Neuronal stem cell (in vitro differentiated cells): ENCODE measurements around the gene KRT39.

Source experiments
- DNase-seq: peaks from one replicate; pipeline ENCODE4 v3.0.0-alpha.2; 2013; ENCODE audit warnings: low spot score
- H2AFZ ChIP-seq: one replicate; pipeline ENCODE4 v1.6.1; 2013; ENCODE audit warnings: mild to moderate bottlenecking, low read length, inconsistent platforms
- H2AK5ac ChIP-seq: 2 replicates; pipeline ENCODE4 v1.6.1; 2013; ENCODE audit warnings: low read depth, mild to moderate bottlenecking, inconsistent platforms, low read length, moderate library complexity, mixed read lengths
- H2BK120ac ChIP-seq: 2 replicates; pipeline ENCODE4 v1.6.1; 2013; ENCODE audit warnings: low read depth, mild to moderate bottlenecking, inconsistent platforms, low read length, moderate library complexity, mixed read lengths
- H2BK12ac ChIP-seq: one replicate; pipeline ENCODE4 v1.6.1; 2013; ENCODE audit warnings: low read length, inconsistent platforms
- H2BK15ac ChIP-seq: 2 replicates; pipeline ENCODE4 v1.6.1; 2013; ENCODE audit warnings: mild to moderate bottlenecking, low read length, inconsistent platforms, mixed read lengths
- H2BK5ac ChIP-seq: one replicate; pipeline ENCODE4 v1.6.1; 2013; ENCODE audit warnings: inconsistent platforms, mild to moderate bottlenecking, low read length, moderate library complexity
- H3K14ac ChIP-seq: one replicate; pipeline ENCODE4 v1.6.1; 2013; ENCODE audit warnings: low read length, inconsistent platforms
- H3K18ac ChIP-seq: 2 replicates; pipeline ENCODE4 v1.6.1; 2013; ENCODE audit warnings: low read length, inconsistent platforms
- H3K23ac ChIP-seq: 2 replicates; pipeline ENCODE4 v1.6.1; 2013; ENCODE audit warnings: low read depth, mild to moderate bottlenecking, mixed read lengths, low read length, inconsistent platforms; ENCODE audit not compliant: poor library complexity
- H3K27ac ChIP-seq: replicated peaks from 3 replicates; pipeline ENCODE4 v1.5.1; 2013; ENCODE audit warnings: low read length, inconsistent platforms
- H3K27me3 ChIP-seq, 3 experiments: 2 replicates each; pipeline ENCODE4 v1.6.1; 2013; ENCODE audit warnings: low read length in 3 of 3, mild to moderate bottlenecking in 2 of 3, inconsistent platforms in 1 of 3, low read depth in 1 of 3, mixed read lengths in 1 of 3, moderate library complexity in 1 of 3; ENCODE audit not compliant: control insufficient read depth in 3 of 3, insufficient read depth in 3 of 3
- H3K36me3 ChIP-seq, 2 donors: replicated peaks in 1 of 2; 2 replicates each; pipeline ENCODE4 v1.6.1; 2013; ENCODE audit warnings: low read length in 2 of 2; ENCODE audit not compliant: control insufficient read depth in 2 of 2, insufficient read depth in 2 of 2
- H3K4ac ChIP-seq: 2 replicates; pipeline ENCODE4 v1.6.1; 2013; ENCODE audit warnings: inconsistent platforms, mild to moderate bottlenecking, low read length, moderate library complexity
- H3K4me1 ChIP-seq, 2 donors: 1 replicate in 1 of 2; 2 replicates in 1 of 2; pipeline ENCODE4 v1.6.1; 2013; ENCODE audit warnings: low read length in 2 of 2, low read depth in 1 of 2; ENCODE audit not compliant: control insufficient read depth in 2 of 2, insufficient read depth in 1 of 2
- H3K4me2 ChIP-seq: one replicate; pipeline ENCODE4 v1.6.1; 2013; ENCODE audit warnings: mild to moderate bottlenecking, low read length, inconsistent platforms; ENCODE audit not compliant: insufficient read depth, poor library complexity, severe bottlenecking
- H3K4me3 ChIP-seq, 2 donors: 2 replicates each; pipeline ENCODE4 v1.5.1; 2013; ENCODE audit warnings: low read length in 2 of 2, mild to moderate bottlenecking in 2 of 2, inconsistent platforms in 1 of 2, moderate library complexity in 1 of 2
- H3K79me1 ChIP-seq: one replicate; pipeline ENCODE4 v1.6.1; 2013; ENCODE audit warnings: low read depth, mild to moderate bottlenecking, inconsistent platforms, low read length, moderate library complexity
- H3K9ac ChIP-seq: one replicate; pipeline ENCODE4 v1.6.1; 2013; ENCODE audit warnings: mild to moderate bottlenecking, low read depth, low read length, inconsistent platforms; ENCODE audit not compliant: poor library complexity
- H3K9me3 ChIP-seq, 2 donors: replicated peaks in 1 of 2; 2 replicates each; pipeline versions ENCODE3 to v1.6.1; 2013; ENCODE audit warnings: low read length in 2 of 2, mild to moderate bottlenecking in 2 of 2, inconsistent platforms in 1 of 2, low read depth in 1 of 2, mixed read lengths in 1 of 2, moderate library complexity in 1 of 2; ENCODE audit not compliant: control insufficient read depth in 2 of 2, insufficient read depth in 1 of 2
- H4K8ac ChIP-seq: one replicate; pipeline ENCODE4 v1.6.1; 2013; ENCODE audit warnings: low read depth, mild to moderate bottlenecking, inconsistent platforms, low read length, moderate library complexity
- H4K91ac ChIP-seq: one replicate; pipeline ENCODE4 v1.6.1; 2013; ENCODE audit warnings: low read length, low read depth, mild to moderate bottlenecking, inconsistent platforms; ENCODE audit not compliant: poor library complexity
- WGBS, 2 donors: extraction: QIAGEN DNeasy Blood & Tissue Kit; methylation state at CpG; one replicate each; pipeline ENCODE4 v1.1.7; 2013; ENCODE audit warnings: missing lambda C conversion rate in 2 of 2, mixed read lengths in 1 of 2; ENCODE audit not compliant: insufficient read length in 2 of 2, insufficient replicate concordance in 1 of 2; ENCODE audit errors: extremely low coverage in 2 of 2; 5-methylcytosine and 5-hydroxymethylcytosine counted together

The KRT39 gene

GRCh38 chr17:40952661-40953060, 14.1 kb downstream of the KRT39 start:
- Histone ChIP-seq H3K27ac (no peak overlapping the region), H2AFZ (no peak overlapping the region), H3K14ac (no peak overlapping the region), H2BK5ac (no peak overlapping the region), H3K9ac (no peak overlapping the region), H3K23ac (no peak overlapping the region), H2BK15ac (no peak overlapping the region), H3K4me3 (no peak overlapping the region), H4K8ac (no peak overlapping the region), H3K4ac (no peak overlapping the region), H2BK120ac (no peak overlapping the region), H3K79me1 (no peaks in the 10 kb centered on the region), H3K18ac (no peak overlapping the region), H2BK12ac (no peak overlapping the region), H3K4me1 (peaks cover 0 to 1% of the 10 kb centered on the region in 2 donors), H2AK5ac (no peak overlapping the region), H3K36me3 (no peaks in the 10 kb centered on the region), H3K9me3 (no peaks in the 10 kb centered on the region), H3K4me2 (no peak overlapping the region), H3K27me3 (peaks cover 0 to 7% (median 0%) of the 10 kb centered on the region in 3 experiments), H4K91ac (no peak overlapping the region)
- no peak for DNase-seq
- no CpG with 5 or more reads among the region's 1 CpG for WGBS, 2 donors

GRCh38 chr17:40952154-40952553, 14.6 kb downstream of the KRT39 start:
- H3K27me3 ChIP-seq, result peaks cover 0 to 7% (median 0%) of the 10 kb centered on the region in 3 experiments
- no peak overlapping the region for H3K4me3 ChIP-seq
- no peak overlapping the region for H2BK15ac ChIP-seq
- no CpG with 5 or more reads among the region's 2 CpGs for WGBS, 2 donors
- H3K9ac ChIP-seq, result no peak overlapping the region
- H2AFZ ChIP-seq, result no peak overlapping the region
- no peak overlapping the region for H3K23ac ChIP-seq
- no peak overlapping the region for H2BK5ac ChIP-seq
- no peak overlapping the region for H3K18ac ChIP-seq
- no peak overlapping the region for H4K8ac ChIP-seq
- H3K4ac ChIP-seq, result no peak overlapping the region
- peaks cover 0 to 1% of the 10 kb centered on the region in 2 donors for H3K4me1 ChIP-seq
- H3K36me3 ChIP-seq, result no peaks in the 10 kb centered on the region
- no peak for DNase-seq
- H3K4me2 ChIP-seq, result no peak overlapping the region
- H2AK5ac ChIP-seq, result no peak overlapping the region
- no peaks in the 10 kb centered on the region for H3K9me3 ChIP-seq
- H2BK120ac ChIP-seq, result no peak overlapping the region
- H3K27ac ChIP-seq, result no peak overlapping the region
- H3K14ac ChIP-seq, result no peak overlapping the region
- no peaks in the 10 kb centered on the region for H3K79me1 ChIP-seq
- no peak overlapping the region for H2BK12ac ChIP-seq
- no peak overlapping the region for H4K91ac ChIP-seq

GRCh38 chr17:40951011-40951622, 15.6 kb downstream of the KRT39 start:
- Histone ChIP-seq H3K4me3 (no peak overlapping the region), H4K8ac (no peak overlapping the region), H3K18ac (no peak overlapping the region), H3K79me1 (no peaks in the 10 kb centered on the region), H3K36me3 (no peaks in the 10 kb centered on the region), H3K14ac (no peak overlapping the region), H2BK12ac (no peak overlapping the region), H3K27me3 (peaks cover 0 to 7% (median 0%) of the 10 kb centered on the region in 3 experiments), H2BK15ac (no peak overlapping the region), H2BK5ac (no peak overlapping the region), H3K4me2 (no peak overlapping the region), H4K91ac (no peak overlapping the region), H3K9me3 (no peaks in the 10 kb centered on the region), H3K9ac (no peak overlapping the region), H3K27ac (no peak overlapping the region), H2AK5ac (no peak overlapping the region), H2AFZ (no peak overlapping the region), H3K4me1 (peaks cover 0 to 3% of the 10 kb centered on the region in 2 donors), H2BK120ac (no peak overlapping the region), H3K4ac (no peak overlapping the region), H3K23ac (no peak overlapping the region)
- DNase-seq, result no peak
- no CpG with 5 or more reads among the region's 2 CpGs for WGBS, 2 donors

DNA sequence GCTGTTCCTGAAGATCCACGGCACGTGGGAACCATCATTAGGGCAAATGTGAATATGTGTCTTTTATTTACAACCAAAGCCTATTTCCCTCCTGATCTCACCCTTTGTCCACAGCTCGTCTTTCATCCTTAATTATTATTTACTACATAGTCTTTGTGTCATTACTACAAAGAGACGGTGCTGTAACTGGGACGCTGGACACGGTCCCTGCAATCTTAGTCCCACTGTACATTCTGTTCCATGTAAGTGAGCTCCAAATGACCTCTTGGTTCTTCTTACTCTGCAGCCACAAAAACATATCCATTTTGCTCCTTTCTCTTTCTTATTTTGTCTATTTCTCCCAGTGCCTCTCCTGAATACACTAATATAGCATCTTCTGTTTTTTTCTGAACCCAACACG, 16.6 kb downstream of the KRT39 start:
- no peaks in the 10 kb centered on the region for H3K9me3 ChIP-seq
- DNase-seq, result no peak
- no peak overlapping the region for H2BK120ac ChIP-seq
- H4K91ac ChIP-seq, result no peak overlapping the region
- no peak overlapping the region for H2BK15ac ChIP-seq
- H3K79me1 ChIP-seq, result no peaks in the 10 kb centered on the region
- no peak overlapping the region for H3K23ac ChIP-seq
- H3K9ac ChIP-seq, result no peak overlapping the region
- H3K4me1 ChIP-seq, result peaks cover 0 to 6% of the 10 kb centered on the region in 2 donors
- H3K14ac ChIP-seq, result no peak overlapping the region
- no peak overlapping the region for H4K8ac ChIP-seq
- no peaks in the 10 kb centered on the region for H3K36me3 ChIP-seq
- H3K27me3 ChIP-seq, result peaks cover 0 to 7% (median 0%) of the 10 kb centered on the region in 3 experiments
- H3K27ac ChIP-seq, result no peak overlapping the region
- H3K18ac ChIP-seq, result no peak overlapping the region
- H3K4me2 ChIP-seq, result no peak overlapping the region
- H2BK12ac ChIP-seq, result no peak overlapping the region
- H2AFZ ChIP-seq, result no peak overlapping the region
- H2AK5ac ChIP-seq, result no peak overlapping the region
- no peak overlapping the region for H3K4me3 ChIP-seq
- H3K4ac ChIP-seq, result no peak overlapping the region
- no peak overlapping the region for H2BK5ac ChIP-seq
- 100% methylated on average over 1 of the region's 7 CpGs; no CpG with 5 or more reads in 1 of the 2 donors for WGBS, 2 donors
